Activated T-cell treated with anti-CD3 and anti-CD28 coated beads, Interleukin-2, amount 50 U/mL, for 48 hours (primary cell): Measurements from ENCODE around the gene HRH2.
"Not testable (repeated sequence)": the region's sequence is repeated elsewhere in the genome, so short reads cannot be mapped to it uniquely, and the experiment has no call there.

ENCODE experiments used
- DNase-seq, 2 experiments: peaks; one replicate each; pipeline ENCODE4 v3.0.0-alpha.2; 2020

Gene HRH2

GRCh38 chr5:175717837-175718236, 60.0 kb downstream of the HRH2 start:
- no peak for DNase-seq

- peak; percentile 83 to 84 for DNase-seq
Observed at GRCh38 chr5:175718401-175719108, 60.7 kb downstream of the HRH2 start.

GRCh38 chr5:175719109-175719432, 61.2 kb downstream of the HRH2 start:
- DNase-seq: not testable (repeated sequence)

- no peak for DNase-seq
Observed at GRCh38 chr5:175724314-175725275, 66.7 kb downstream of the HRH2 start.

GRCh38 chr5:175728316-175728715, 70.4 kb downstream of the HRH2 start:
- no peak for DNase-seq

- DNase-seq: peak in 1 of 2 experiments; percentile 24
Observed at GRCh38 chr5:175728885-175729828, 71.3 kb downstream of the HRH2 start.

GRCh38 chr5:175729829-175730277, 72.0 kb downstream of the HRH2 start:
- DNase-seq: peak; percentile 95 to 97

GRCh38 chr5:175731172-175731571, 73.3 kb downstream of the HRH2 start:
- no peak for DNase-seq

- no peak for DNase-seq
Observed at GRCh38 chr5:175731756-175732465, 74.0 kb downstream of the HRH2 start.

- no peak for DNase-seq
Observed at GRCh38 chr5:175733017-175733416, 75.1 kb downstream of the HRH2 start.

GRCh38 chr5:175734016-175734415, 76.1 kb downstream of the HRH2 start:
- no peak for DNase-seq

GRCh38 chr5:175734501-175734900, 76.6 kb downstream of the HRH2 start:
- no peak for DNase-seq

- no peak for DNase-seq
Observed at GRCh38 chr5:175735701-175736100, 77.8 kb downstream of the HRH2 start.

GRCh38 chr5:175736652-175737051, 78.8 kb downstream of the HRH2 start:
- no peak for DNase-seq

- DNase-seq: no peak
Observed at GRCh38 chr5:175737481-175737880, 79.6 kb downstream of the HRH2 start.

GRCh38 chr5:175738126-175738525, 80.3 kb downstream of the HRH2 start:
- DNase-seq: no peak

- no peak for DNase-seq
Observed at GRCh38 chr5:175738602-175739133, 80.8 kb downstream of the HRH2 start.

- no peak for DNase-seq
Observed at GRCh38 chr5:175740014-175740413, 82.1 kb downstream of the HRH2 start.

- peak in 1 of 2 experiments; percentile 5 for DNase-seq
Observed at GRCh38 chr5:175741556-175741955, 83.7 kb downstream of the HRH2 start.

GRCh38 chr5:175742290-175742994, 84.6 kb downstream of the HRH2 start:
- peak in 1 of 2 experiments; percentile 9 for DNase-seq

- DNase-seq: no peak
Observed at GRCh38 chr5:175743676-175744210, 85.9 kb downstream of the HRH2 start.
